ENCODE results near the gene SMG1.

DNA sequence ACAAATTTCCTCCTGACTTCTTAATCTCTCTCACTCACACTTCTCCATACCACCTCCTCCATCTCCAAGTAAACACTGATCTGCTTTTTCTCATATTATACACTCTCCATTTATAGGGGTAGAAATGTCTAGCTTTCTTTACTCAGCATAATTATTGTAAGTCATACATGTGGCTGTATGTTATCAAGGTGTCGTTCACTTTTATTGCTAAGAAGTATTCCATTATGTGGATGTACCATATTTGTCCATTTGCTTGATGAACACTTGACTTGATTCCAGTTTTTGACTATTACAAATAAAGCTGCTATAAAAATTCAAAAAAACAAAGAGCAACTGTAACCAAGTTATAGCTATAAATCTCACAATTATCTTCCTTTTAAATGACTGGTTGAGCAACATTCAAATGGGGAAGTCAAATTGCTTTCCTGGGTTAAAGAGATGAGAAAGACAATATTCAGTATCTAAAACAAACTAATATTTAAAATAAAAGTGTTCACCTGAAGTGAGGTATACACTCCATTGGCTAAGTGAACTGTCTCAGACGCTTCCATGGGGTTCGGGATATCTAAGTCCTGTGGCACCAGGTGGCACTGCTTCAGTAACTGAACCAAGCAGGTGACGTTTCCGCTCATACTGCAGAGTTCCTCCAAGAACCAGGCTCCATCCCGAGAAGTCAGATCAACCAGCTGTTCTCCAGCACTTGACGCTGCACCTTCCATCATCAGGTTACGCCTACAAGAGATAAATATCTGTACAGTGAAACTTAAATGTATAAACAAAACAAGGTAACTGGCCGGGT lies 92.3 kb downstream of the SMG1 start:
- TF ChIP-seq CTCF (IDR thresholded peaks at IDR 0.05; ENCODE audit: low read length) = no peak
- no peak for TF ChIP-seq EZH2 (IDR thresholded peaks at IDR 0.05; ENCODE audit: borderline replicate concordance, low read length)

Measured in OCI-LY1 (cell line).